OCI-LY7 (cell line): ENCODE results near the gene RAB8B. TPM values are rescaled to one million over a fixed set of nuclear protein-coding genes. Genes with fewer than 3 reads are reported as not detected.

Experiments
- BruUV-seq: library from RNA; stranded (reverse); fragments of 400-500 nt; replicated peaks from 2 replicates; lab custom pipeline; 2021; lab: Mats Ljungman, UMichigan
- CTCF ChIA-PET: fragments of 300-600 bp; sonication (Branson Sonifier 250); formaldehyde crosslinking; loops from one replicate; lab custom pipeline; 2022; ENCODE audit warnings: antibody characterized with exemption; ENCODE audit not compliant: unreplicated experiment; lab: Charles Lee
- POLR2A ChIA-PET: fragments of 300-600 bp; sonication (Branson Sonifier 250); formaldehyde crosslinking; loops from one replicate; lab custom pipeline; 2022; ENCODE audit warnings: antibody characterized with exemption; lab: Charles Lee
- DNase-seq: peaks from one replicate; pipeline ENCODE4 v3.0.0-alpha.2; 2015; ENCODE audit warnings: low spot score
- H2AFZ ChIP-seq: fragments of 200-600 bp; sonication (generic), shearing (Covaris generic); 2 replicates; pipeline ENCODE4 v1.6.1; 2014; ENCODE audit warnings: mild to moderate bottlenecking, antibody characterized with exemption, low read length, moderate library complexity
- H3K27ac ChIP-seq: fragments of 200-600 bp; sonication (generic); 2 replicates; pipeline ENCODE4 v1.5.1; 2014; ENCODE audit warnings: mixed run types, low read depth, mild to moderate bottlenecking, moderate library complexity, low read length, inconsistent platforms; ENCODE audit not compliant: poor library complexity, severe bottlenecking
- H3K36me3 ChIP-seq: fragments of 200-600 bp; sonication (generic); 2 replicates; pipeline ENCODE4 v1.6.1; 2014; ENCODE audit warnings: mild to moderate bottlenecking, antibody characterized with exemption, low read length, moderate library complexity, mixed read lengths; ENCODE audit not compliant: insufficient read depth
- H3K4me1 ChIP-seq: fragments of 200-600 bp; sonication (generic); 2 replicates; pipeline ENCODE4 v1.5.1; 2014; ENCODE audit warnings: mild to moderate bottlenecking, low read length; ENCODE audit not compliant: insufficient read depth, poor library complexity, severe bottlenecking
- H3K4me2 ChIP-seq: fragments of 200-600 bp; sonication (generic); 2 replicates; pipeline ENCODE4 v1.6.1; 2014; ENCODE audit warnings: mild to moderate bottlenecking, low read length
- H3K4me3 ChIP-seq: fragments of 200-600 bp; sonication (generic); 2 replicates; pipeline ENCODE4 v1.5.1; 2014; ENCODE audit warnings: mild to moderate bottlenecking, low read depth, low read length; ENCODE audit not compliant: poor library complexity, severe bottlenecking
- H3K79me2 ChIP-seq: fragments of 200-600 bp; sonication (generic); 2 replicates; pipeline ENCODE4 v1.6.1; 2016; ENCODE audit warnings: low read depth, mild to moderate bottlenecking, low read length, moderate library complexity, mixed read lengths; ENCODE audit not compliant: insufficient read depth
- H3K9me2 ChIP-seq: fragments of 200-600 bp; sonication (generic); 2 replicates; pipeline ENCODE4 v1.6.1; 2016; ENCODE audit warnings: mild to moderate bottlenecking, low read length, mixed read lengths; ENCODE audit not compliant: insufficient read depth
- H3K9me3 ChIP-seq: fragments of 200-600 bp; sonication (generic); 2 replicates; pipeline ENCODE4 v1.6.1; 2014; ENCODE audit warnings: mild to moderate bottlenecking, mixed run types, low read length, mixed read lengths
- H4K20me1 ChIP-seq: fragments of 200-600 bp; sonication (generic); 2 replicates; pipeline ENCODE4 v1.6.1; 2014; ENCODE audit warnings: mild to moderate bottlenecking, antibody characterized with exemption, low read length, moderate library complexity, mixed read lengths; ENCODE audit not compliant: insufficient read depth
- CTCF ChIP-seq: fragments of 200-600 bp; sonication (generic); conservative IDR thresholded peaks from 2 replicates; pipeline ENCODE4 v1.5.1; 2014; ENCODE audit warnings: mild to moderate bottlenecking, antibody characterized with exemption, low read length, moderate library complexity, mixed read lengths
- EZH2phosphoT487 ChIP-seq: fragments of 200-600 bp; sonication (generic); IDR thresholded peaks from 2 replicates; pipeline ENCODE4 v1.6.1; 2018; ENCODE audit warnings: low read depth, borderline replicate concordance, mild to moderate bottlenecking, mixed run types, antibody characterized with exemption, low read length, moderate library complexity, mixed read lengths
- intact Hi-C: fragments of 100-400 bp; cut with micrococcal nuclease; formaldehyde crosslinking; loops from one replicate; pipeline ENCODE4 v1.10.0; 2022; ENCODE audit not compliant: unreplicated experiment
- total RNA-seq, 2 experiments: library from RNA; depleted of rRNA in 1 of 2; stranded (reverse); fragments of >200 nt in 1 of 2; shearing (Covaris generic) in 1 of 2; gene quantifications; 2 replicates each; pipeline ENCODE4 v1.2.3, GENCODE V29; 2014 to 2022

Gene RAB8B
- total RNA-seq, 2 experiments from 2014 or later: 4.9 to 18.6 TPM

GRCh38 chr15:63251701-63252100, 62.3 kb downstream of the RAB8B start:
- CTCF ChIA-PET: no interaction called here

DNA sequence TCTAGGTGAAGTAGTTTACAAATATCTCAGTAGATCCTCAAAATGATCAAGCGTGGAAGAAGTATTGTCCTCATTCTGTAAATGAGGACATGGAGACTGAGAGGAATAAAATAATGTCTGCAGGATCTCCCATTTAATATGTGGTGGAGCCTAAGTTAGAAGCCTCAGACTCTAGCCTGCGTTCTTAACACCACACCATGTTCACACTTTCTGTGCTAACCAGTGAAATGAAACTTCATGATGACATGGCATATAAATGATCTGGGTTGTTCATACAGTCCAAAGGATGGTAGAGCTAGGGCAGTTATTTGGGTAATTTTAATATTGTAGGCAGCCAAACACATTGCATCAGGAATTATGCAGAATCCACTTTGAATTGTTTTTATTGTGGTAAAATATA, 62.9 kb downstream of the RAB8B start:
- Histone ChIP-seq H3K27ac (no peak overlapping the region), H3K4me3 (no peak overlapping the region), H2AFZ (no peak overlapping the region), H3K4me2 (no peak overlapping the region), H3K9me2 (no peaks in the 10 kb centered on the region), H4K20me1 (no peaks in the 10 kb centered on the region), H3K36me3 (peaks cover 41% of the 10 kb centered on the region), H3K4me1 (no peaks in the 10 kb centered on the region), H3K79me2 (no peaks in the 10 kb centered on the region), H3K9me3 (no peaks in the 10 kb centered on the region)
- CTCF ChIA-PET: no interaction called here
- intact Hi-C loops: no loop called here
- DNase-seq: no peak
- POLR2A ChIA-PET: interaction anchor here (0.7 kb wide), 1 partner anchor 44 kb away, joined by 9 read pairs; no protein-coding TSS in a partner anchor
- no TSS peak for BruUV-seq
- TF ChIP-seq CTCF: no peak
- no peak for TF ChIP-seq EZH2phosphoT487

More at GRCh38 chr15:63251701-63252100, 62.3 kb downstream of the RAB8B start:
- intact Hi-C loops: no loop called here
- H3K27ac ChIP-seq: no peak overlapping the region
- H3K4me1 ChIP-seq: no peaks in the 10 kb centered on the region
- no TSS peak for BruUV-seq
- no peaks in the 10 kb centered on the region for H4K20me1 ChIP-seq
- DNase-seq: no peak
- no peak overlapping the region for H3K4me3 ChIP-seq
- peaks cover 41% of the 10 kb centered on the region for H3K36me3 ChIP-seq
- H3K9me2 ChIP-seq: no peaks in the 10 kb centered on the region
- POLR2A ChIA-PET: interaction anchor here (0.5 kb wide), 1 partner anchor 129 kb away, joined by 5 read pairs; no protein-coding TSS in a partner anchor
- no peaks in the 10 kb centered on the region for H3K79me2 ChIP-seq
- TF ChIP-seq CTCF (no peak), EZH2phosphoT487 (no peak)
- no peak overlapping the region for H3K4me2 ChIP-seq
- H2AFZ ChIP-seq: no peak overlapping the region
- no peaks in the 10 kb centered on the region for H3K9me3 ChIP-seq

GRCh38 chr15:63254991-63255390, 65.6 kb downstream of the RAB8B start:
- ChIA-PET POLR2A (no interaction called here), CTCF (interaction anchor here (0.5 kb wide), 1 partner anchor 813 kb away, joined by 4 read pairs; no protein-coding TSS in a partner anchor)
- Histone ChIP-seq H4K20me1 (no peaks in the 10 kb centered on the region), H3K27ac (no peak overlapping the region), H2AFZ (no peak overlapping the region), H3K4me3 (no peak overlapping the region), H3K9me2 (no peaks in the 10 kb centered on the region), H3K79me2 (no peaks in the 10 kb centered on the region), H3K4me1 (no peaks in the 10 kb centered on the region), H3K36me3 (peaks cover 54% of the 10 kb centered on the region), H3K4me2 (no peak overlapping the region), H3K9me3 (no peaks in the 10 kb centered on the region)
- no TSS peak for BruUV-seq
- no peak for DNase-seq
- no peak for TF ChIP-seq EZH2phosphoT487
- intact Hi-C loops: no loop called here
